Lower leg skin (tissue), 4 donors: ENCODE data around the gene PODXL2. TPM values are rescaled to one million over a fixed set of nuclear protein-coding genes. Genes with fewer than 3 reads are reported as not detected.

Source experiments
- DNase-seq, 2 donors: peaks; one replicate each; pipeline ENCODE4 v3.0.0-alpha.2; 2019; ENCODE audit warnings: low spot score in 2 of 2
- H3K4me3 ChIP-seq: fragments of 200-600 bp; sonication (generic); 2 replicates; pipeline ENCODE4 v1.5.1; 2017; ENCODE audit warnings: mild to moderate bottlenecking, low read depth; ENCODE audit not compliant: poor library complexity, severe bottlenecking
- POLR2A ChIP-seq, 2 donors: fragments of 450-650 bp; IDR thresholded peaks; one replicate each; pipeline ENCODE4 v1.6.1; 2016 to 2017; ENCODE audit warnings: antibody characterized with exemption in 2 of 2, mild to moderate bottlenecking in 1 of 2, moderate library complexity in 1 of 2
- WGBS, 2 donors: methylation state at CpG; one replicate each; pipeline ENCODE4 v1.1.5; 2018; 5-methylcytosine and 5-hydroxymethylcytosine counted together
- intact Hi-C: fragments of 100-400 bp; cut with DNase I; formaldehyde crosslinking; loops from one replicate; pipeline ENCODE4 v1.15.0; 2023; ENCODE audit warnings: low total_unique reads
- total RNA-seq, 4 donors: library from RNA; depleted of rRNA; stranded (reverse); fragments of >200 nt; gene quantifications; one replicate each; pipeline ENCODE4 v1.1.0, GENCODE V29; 2016
- TF ChIP-seq, protein P1 (sequence below), 3 donors: fragments of 450-650 bp; IDR thresholded peaks; one replicate each; pipeline ENCODE4 v1.5.1; 2016; ENCODE audit warnings: antibody characterized with exemption in 3 of 3, mild to moderate bottlenecking in 3 of 3, moderate library complexity in 2 of 3

Gene PODXL2
- total RNA-seq, 4 donors from 2014 or later = 7.1 to 14.5 (median 9.2) TPM

DNA sequence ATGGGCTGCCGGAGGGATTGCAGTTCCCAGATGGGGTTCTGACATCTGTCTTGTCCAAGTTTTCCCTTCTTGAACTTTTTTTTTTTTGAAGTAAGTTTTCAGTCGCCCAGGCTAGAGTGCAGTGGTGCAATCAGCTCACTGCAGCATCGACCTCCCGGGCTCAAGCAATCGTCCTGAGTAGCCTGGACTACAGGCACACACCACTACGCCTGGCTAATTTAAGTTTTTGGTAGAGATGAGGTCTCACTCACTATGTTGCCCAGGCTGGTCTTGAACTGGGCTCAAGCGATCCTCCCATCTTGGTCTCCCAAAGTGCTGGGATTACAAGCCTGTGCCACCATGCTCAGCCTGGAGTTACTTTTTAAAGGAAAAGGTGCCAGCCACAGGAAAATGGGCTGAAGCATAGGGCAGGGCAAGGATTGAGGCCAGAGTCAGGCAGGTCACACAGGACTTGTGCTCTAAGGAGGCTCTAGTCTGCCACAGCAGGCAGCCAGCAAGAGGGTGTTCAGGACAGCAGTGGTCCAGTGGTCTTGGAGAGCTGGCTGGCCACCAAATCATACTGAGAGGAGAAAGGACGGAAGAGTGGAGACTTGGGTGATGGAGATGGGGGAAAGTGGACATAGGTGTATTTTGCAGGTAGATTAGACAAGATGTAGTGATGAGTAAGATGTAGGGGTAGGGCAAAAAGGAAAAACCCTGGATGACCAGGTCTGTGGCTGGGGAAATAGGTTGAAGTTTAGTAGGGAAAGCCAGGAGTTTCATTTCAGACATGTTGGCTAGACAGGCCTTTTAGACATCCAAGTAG is 6.0 kb upstream of the PODXL2 start:
- intact Hi-C loops = no loop called here
- DNase-seq = no peak
- H3K4me3 ChIP-seq = no peak overlapping the region
- TF ChIP-seq POLR2A (IDR thresholded peaks at IDR 0.05) = no peak
- TF ChIP-seq, protein P1, sequence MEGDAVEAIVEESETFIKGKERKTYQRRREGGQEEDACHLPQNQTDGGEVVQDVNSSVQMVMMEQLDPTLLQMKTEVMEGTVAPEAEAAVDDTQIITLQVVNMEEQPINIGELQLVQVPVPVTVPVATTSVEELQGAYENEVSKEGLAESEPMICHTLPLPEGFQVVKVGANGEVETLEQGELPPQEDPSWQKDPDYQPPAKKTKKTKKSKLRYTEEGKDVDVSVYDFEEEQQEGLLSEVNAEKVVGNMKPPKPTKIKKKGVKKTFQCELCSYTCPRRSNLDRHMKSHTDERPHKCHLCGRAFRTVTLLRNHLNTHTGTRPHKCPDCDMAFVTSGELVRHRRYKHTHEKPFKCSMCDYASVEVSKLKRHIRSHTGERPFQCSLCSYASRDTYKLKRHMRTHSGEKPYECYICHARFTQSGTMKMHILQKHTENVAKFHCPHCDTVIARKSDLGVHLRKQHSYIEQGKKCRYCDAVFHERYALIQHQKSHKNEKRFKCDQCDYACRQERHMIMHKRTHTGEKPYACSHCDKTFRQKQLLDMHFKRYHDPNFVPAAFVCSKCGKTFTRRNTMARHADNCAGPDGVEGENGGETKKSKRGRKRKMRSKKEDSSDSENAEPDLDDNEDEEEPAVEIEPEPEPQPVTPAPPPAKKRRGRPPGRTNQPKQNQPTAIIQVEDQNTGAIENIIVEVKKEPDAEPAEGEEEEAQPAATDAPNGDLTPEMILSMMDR (IDR thresholded peaks at IDR 0.05) = no peak
- 89 to 90% methylated on average over 8 of the region's 8 CpGs for WGBS, 2 donors

DNA sequence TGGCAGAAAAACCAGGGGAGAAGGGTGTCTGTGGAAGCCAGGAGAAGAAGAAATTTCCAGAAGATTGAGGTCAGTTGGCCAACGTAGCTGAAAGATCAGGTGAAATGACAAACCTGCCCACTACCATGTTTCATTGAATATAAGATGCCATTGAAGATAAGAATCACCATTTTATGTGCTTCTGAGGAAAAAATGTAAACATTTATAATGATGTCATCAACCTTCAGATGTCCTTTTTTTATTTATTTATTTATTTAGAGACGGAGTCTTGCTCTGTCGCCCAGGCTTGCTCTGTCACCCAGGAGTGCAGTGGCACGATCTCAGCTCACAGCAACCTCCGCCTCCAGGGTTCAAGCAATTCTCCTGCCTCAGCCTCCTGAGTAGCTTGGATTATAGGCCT is 4.9 kb upstream of the PODXL2 start:
- WGBS, 2 donors = 80 to 91% methylated on average over 5 of the region's 5 CpGs
- intact Hi-C loops = no loop called here

DNA sequence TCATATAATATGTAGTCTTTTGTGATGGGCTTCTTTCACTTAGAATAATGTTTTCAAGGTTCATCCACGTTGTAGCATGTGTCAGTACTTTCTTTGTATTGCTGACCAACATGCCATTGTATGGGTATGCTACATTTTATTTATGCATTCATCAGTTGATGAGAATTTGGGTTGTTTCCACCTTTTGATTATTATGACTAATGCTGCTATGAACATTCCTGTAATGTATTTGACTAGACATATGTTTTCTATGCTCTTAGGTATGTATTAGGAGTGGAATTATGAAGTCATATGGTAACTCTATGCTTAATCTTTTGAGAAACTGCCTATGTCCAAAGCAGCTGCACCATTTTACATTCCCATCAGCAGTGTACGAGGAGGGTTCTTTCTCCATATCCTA is 3.2 kb upstream of the PODXL2 start:
- intact Hi-C loops = no loop called here
- no peak overlapping the region for H3K4me3 ChIP-seq
- 46 to 48% methylated on average over 2 of the region's 2 CpGs for WGBS, 2 donors
- DNase-seq = no peak
- TF ChIP-seq POLR2A (IDR thresholded peaks at IDR 0.05) = no peak
- TF ChIP-seq, protein P1 (IDR thresholded peaks at IDR 0.05) = no peak

More for the DNA sequence above, 4.9 kb upstream of the PODXL2 start:
- no peak overlapping the region for H3K4me3 ChIP-seq
- no peak for DNase-seq
- TF ChIP-seq POLR2A (IDR thresholded peaks at IDR 0.05) = no peak
- TF ChIP-seq, protein P1 (IDR thresholded peaks at IDR 0.05) = no peak

- WGBS, 2 donors = 60 to 62% methylated on average over 4 of the region's 4 CpGs
- no peak overlapping the region for H3K4me3 ChIP-seq
- intact Hi-C loops = no loop called here
- DNase-seq = no peak
- TF ChIP-seq POLR2A (IDR thresholded peaks at IDR 0.05) = no peak
- TF ChIP-seq, protein P1 (IDR thresholded peaks at IDR 0.05) = no peak
Measured at GRCh38 chr3:127628426-127628787, 578 bp upstream of the PODXL2 start.

GRCh38 chr3:127629467-127630403 is 750 bp downstream of the PODXL2 start:
- intact Hi-C loops = no loop called here
- no peak for DNase-seq
- WGBS, 2 donors = 18 to 21% methylated on average over 26 to 50 of the region's 65 CpGs
- TF ChIP-seq POLR2A (IDR thresholded peaks at IDR 0.05) = no peak
- TF ChIP-seq, protein P1 (IDR thresholded peaks at IDR 0.05) = no peak
- H3K4me3 ChIP-seq = no peak overlapping the region
